Measurements from ENCODE around the gene CACNA2D3. TPM values are rescaled to one million over a fixed set of nuclear protein-coding genes. Genes with fewer than 3 reads are reported as not detected.

Gene CACNA2D3
- total RNA-seq, 1 donor, result 4.3 TPM

- no peak for DNase-seq (ENCODE audit: low read depth)
- no peak overlapping the region for H3K4me3 ChIP-seq (ENCODE audit: low read depth, low read length)
- TF ChIP-seq, protein P1, sequence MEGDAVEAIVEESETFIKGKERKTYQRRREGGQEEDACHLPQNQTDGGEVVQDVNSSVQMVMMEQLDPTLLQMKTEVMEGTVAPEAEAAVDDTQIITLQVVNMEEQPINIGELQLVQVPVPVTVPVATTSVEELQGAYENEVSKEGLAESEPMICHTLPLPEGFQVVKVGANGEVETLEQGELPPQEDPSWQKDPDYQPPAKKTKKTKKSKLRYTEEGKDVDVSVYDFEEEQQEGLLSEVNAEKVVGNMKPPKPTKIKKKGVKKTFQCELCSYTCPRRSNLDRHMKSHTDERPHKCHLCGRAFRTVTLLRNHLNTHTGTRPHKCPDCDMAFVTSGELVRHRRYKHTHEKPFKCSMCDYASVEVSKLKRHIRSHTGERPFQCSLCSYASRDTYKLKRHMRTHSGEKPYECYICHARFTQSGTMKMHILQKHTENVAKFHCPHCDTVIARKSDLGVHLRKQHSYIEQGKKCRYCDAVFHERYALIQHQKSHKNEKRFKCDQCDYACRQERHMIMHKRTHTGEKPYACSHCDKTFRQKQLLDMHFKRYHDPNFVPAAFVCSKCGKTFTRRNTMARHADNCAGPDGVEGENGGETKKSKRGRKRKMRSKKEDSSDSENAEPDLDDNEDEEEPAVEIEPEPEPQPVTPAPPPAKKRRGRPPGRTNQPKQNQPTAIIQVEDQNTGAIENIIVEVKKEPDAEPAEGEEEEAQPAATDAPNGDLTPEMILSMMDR (IDR thresholded peaks at IDR 0.05; ENCODE audit: insufficient read depth, low read depth, low read length), result no peak
These were observed 477.4 kb downstream of the CACNA2D3 start for GRCh38 chr3:54599716-54600115.

DNA sequence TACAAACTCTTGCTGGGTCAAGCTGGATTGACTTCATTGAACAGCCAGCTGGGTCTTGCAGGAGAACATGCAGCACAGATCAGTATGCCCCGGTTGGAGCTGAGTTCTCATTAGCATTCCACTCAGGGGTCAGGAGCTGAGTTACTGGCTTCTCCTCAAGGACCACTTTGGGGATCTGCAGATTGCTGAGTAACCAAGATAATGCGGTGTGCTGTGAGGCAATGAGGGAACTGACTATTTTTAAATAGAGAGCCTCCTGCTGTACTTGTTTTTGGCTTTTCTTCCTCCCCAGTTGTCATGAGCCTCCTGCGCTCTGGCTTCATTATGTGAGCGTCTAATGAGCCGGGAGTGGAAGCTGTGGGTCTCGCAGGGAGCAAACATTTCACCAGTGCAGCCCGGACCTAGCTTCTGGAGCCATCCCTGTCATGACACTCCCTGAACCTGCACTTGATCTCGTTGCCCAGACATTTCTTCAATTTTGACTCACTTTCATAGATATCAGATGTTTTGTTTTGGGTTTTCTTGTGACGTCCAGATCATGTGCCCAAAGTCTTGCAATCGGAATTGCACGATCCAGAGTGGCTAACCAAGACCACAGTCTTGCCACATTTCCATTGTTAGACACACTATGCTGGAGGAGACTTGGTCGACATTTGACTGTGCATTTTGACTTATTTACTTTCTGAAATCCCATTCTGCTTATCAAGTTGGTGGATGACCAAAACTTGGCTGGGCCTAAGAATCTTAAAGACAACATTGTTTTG lies 478.3 kb downstream of the CACNA2D3 start:
- no peak for DNase-seq (ENCODE audit: low read depth)
- H3K4me3 ChIP-seq (ENCODE audit: low read depth, low read length), result no peak overlapping the region
- TF ChIP-seq, protein P1 (IDR thresholded peaks at IDR 0.05; ENCODE audit: insufficient read depth, low read depth, low read length), result no peak

DNA sequence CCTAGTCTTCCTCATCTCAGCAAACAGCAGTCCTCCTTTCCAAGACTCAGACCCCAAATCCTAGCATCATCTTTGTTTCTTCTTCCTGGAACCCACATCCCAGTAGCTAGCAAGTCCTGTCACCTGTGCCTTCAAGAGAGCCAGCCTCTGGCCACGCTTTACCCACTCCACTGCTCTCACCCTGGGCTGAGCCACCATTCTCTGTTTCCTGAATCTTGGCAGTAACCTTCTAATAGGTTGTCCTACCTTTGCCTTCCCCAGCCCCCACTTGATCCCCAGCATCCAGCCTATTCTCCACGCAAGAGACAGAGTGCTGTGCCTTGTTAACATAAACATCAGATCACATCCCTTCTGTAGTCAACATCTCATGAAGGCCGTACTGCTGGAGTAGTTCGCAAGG lies 482.1 kb downstream of the CACNA2D3 start:
- TF ChIP-seq, protein P1 (IDR thresholded peaks at IDR 0.05; ENCODE audit: insufficient read depth, low read depth, low read length), result no peak
- no peak overlapping the region for H3K4me3 ChIP-seq (ENCODE audit: low read depth, low read length)
- DNase-seq (ENCODE audit: low read depth), result no peak

GRCh38 chr3:54608041-54608440 lies 485.7 kb downstream of the CACNA2D3 start:
- TF ChIP-seq, protein P1 (IDR thresholded peaks at IDR 0.05; ENCODE audit: insufficient read depth, low read depth, low read length), result no peak
- no peak for DNase-seq (ENCODE audit: low read depth)
- H3K4me3 ChIP-seq (ENCODE audit: low read depth, low read length), result no peak overlapping the region

DNA sequence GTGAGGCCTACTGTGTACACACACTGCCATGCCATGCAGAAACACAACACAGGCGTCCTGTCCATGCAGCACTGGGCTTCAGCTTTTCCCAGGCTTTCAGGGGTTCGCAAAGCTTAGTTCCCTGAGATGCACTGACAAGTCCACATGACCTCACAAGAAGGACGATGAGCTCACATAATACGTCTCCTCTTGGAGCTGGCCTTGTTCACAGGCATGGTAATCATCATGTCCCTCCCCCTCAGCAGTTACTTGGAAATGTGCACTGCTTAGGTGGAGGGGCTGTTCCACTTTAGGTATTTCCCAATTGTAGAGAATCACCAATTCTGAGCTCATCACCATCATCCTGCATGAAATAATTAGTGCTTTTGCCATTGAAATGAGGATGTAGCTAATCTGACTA lies 496.7 kb downstream of the CACNA2D3 start:
- no peak overlapping the region for H3K4me3 ChIP-seq (ENCODE audit: low read depth, low read length)
- TF ChIP-seq, protein P1 (IDR thresholded peaks at IDR 0.05; ENCODE audit: insufficient read depth, low read depth, low read length), result no peak

GRCh38 chr3:54619531-54619930 lies 497.2 kb downstream of the CACNA2D3 start:
- no peak for DNase-seq (ENCODE audit: low read depth)
- H3K4me3 ChIP-seq (ENCODE audit: low read depth, low read length), result no peak overlapping the region
- TF ChIP-seq, protein P1 (IDR thresholded peaks at IDR 0.05; ENCODE audit: insufficient read depth, low read depth, low read length), result no peak

More for the DNA sequence above, 496.7 kb downstream of the CACNA2D3 start:
- DNase-seq (ENCODE audit: low read depth), result no peak

- no peak overlapping the region for H3K4me3 ChIP-seq (ENCODE audit: low read depth, low read length)
- no peak for DNase-seq (ENCODE audit: low read depth)
- TF ChIP-seq, protein P1 (IDR thresholded peaks at IDR 0.05; ENCODE audit: insufficient read depth, low read depth, low read length), result no peak
These were observed 498.8 kb downstream of the CACNA2D3 start for GRCh38 chr3:54621184-54621583.
